Measurements from ENCODE around the gene CECR2. TPM values are rescaled to one million over a fixed set of nuclear protein-coding genes. Genes with fewer than 3 reads are reported as not detected.

CECR2 gene
- total and polyA plus RNA-seq, 2 donors: 0.27 to 0.42 TPM

DNA sequence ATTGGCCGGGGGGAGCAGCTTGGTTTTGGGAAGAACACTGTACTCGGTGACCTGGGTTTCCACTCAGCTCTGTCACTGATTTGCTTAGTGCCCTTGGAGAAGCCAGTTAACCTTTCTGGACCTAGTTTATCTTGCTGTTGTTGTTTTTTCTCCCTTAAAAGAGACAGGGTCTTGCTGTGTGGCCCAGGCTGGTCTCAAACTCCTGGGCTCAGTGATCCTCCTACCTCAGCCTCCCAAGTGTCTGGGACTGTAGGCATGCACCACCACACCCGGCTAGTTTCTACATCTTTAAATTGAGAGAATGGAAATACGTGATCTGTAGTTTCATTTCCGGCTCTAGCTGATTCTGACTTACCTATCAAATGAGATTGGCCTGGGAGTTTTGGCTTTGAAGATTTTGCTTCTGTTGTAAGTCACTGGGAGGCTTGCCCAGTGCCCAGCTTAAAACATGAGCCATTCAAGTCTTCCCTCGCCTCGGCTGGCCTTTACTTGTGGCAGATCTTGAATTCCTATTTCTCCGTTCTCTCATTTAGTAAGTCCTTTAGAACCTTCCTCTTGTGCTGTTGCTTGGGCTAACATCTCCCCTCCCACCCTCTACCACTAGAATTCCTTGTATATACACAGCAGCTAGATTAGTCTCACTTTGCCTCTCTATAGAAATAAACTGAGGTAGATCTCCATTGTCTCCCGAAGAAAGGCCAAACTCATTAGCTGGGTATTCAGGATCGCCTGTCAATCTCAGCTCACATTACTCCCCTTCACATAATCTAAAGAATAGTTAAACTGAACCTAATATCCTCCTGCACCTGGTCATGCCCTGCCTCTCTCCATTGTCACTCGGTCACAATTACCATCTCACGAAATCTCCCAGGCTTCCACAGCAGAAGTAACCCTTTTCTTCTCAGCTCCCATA lies 106.3 kb downstream of the CECR2 start:
- no peaks in the 10 kb centered on the region for H3K9me3 ChIP-seq (ENCODE audit: control insufficient read depth in 2 of 2, insufficient read depth in 1 of 2, low read length in 1 of 2)

DNA sequence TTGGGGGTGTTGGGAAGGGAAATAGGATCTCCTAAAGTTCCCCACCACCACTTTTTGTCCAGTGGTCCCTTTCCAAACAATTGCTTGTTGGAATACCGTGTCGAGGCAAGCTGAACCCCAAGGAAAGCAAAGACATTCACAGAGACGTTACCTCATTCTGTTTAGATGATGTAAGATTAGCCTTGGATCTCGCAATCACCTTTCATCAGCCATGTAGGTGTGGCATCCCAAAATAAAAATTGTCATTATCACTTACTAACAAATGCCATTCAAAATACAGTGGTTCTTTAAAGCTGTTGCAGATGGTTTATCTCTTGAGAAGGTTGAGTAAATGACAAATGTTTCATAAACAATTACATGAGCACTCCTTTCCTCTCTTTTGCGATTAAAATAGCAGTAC lies 107.6 kb downstream of the CECR2 start:
- no peak overlapping the region for H3K27ac ChIP-seq (ENCODE audit: low read depth in 1 of 2, low read length in 1 of 2)

More for the DNA sequence above, 106.3 kb downstream of the CECR2 start:
- Histone ChIP-seq H3K27ac (ENCODE audit: low read depth in 1 of 2, low read length in 1 of 2) (no peak overlapping the region), H3K27me3 (ENCODE audit: control insufficient read depth in 2 of 2, insufficient read depth in 1 of 2, low read length in 1 of 2) (no peaks in the 10 kb centered on the region), H3K36me3 (ENCODE audit: control insufficient read depth in 2 of 2, insufficient read depth in 2 of 2, low read length in 1 of 2) (no peaks in the 10 kb centered on the region), H3K4me3 (ENCODE audit: low read length in 2 of 2) (no peak overlapping the region), H3K4me1 (ENCODE audit: control insufficient read depth in 2 of 2, insufficient read depth in 2 of 2, low read length in 2 of 2) (no peaks in the 10 kb centered on the region)
- no peak for DNase-seq (ENCODE audit: low read depth in 6 of 9, low spot score in 9 of 9)
- 91% methylated on average over 12 of the region's 12 CpGs for WGBS

GRCh38 chr22:17477391-17477833 lies 108.2 kb downstream of the CECR2 start:
- DNase-seq (ENCODE audit: low read depth in 6 of 9, low spot score in 9 of 9): no peak
- no peak overlapping the region for H3K4me3 ChIP-seq (ENCODE audit: low read length in 2 of 2)

More for the DNA sequence above, 107.6 kb downstream of the CECR2 start:
- no peaks in the 10 kb centered on the region for H3K9me3 ChIP-seq (ENCODE audit: control insufficient read depth in 2 of 2, insufficient read depth in 1 of 2, low read length in 1 of 2)
- H3K4me3 ChIP-seq (ENCODE audit: low read length in 2 of 2): no peak overlapping the region
- H3K4me1 ChIP-seq (ENCODE audit: control insufficient read depth in 2 of 2, insufficient read depth in 2 of 2, low read length in 2 of 2): no peaks in the 10 kb centered on the region
- no peaks in the 10 kb centered on the region for H3K27me3 ChIP-seq (ENCODE audit: control insufficient read depth in 2 of 2, insufficient read depth in 1 of 2, low read length in 1 of 2)
- no peak for DNase-seq (ENCODE audit: low read depth in 6 of 9, low spot score in 9 of 9)
- no peaks in the 10 kb centered on the region for H3K36me3 ChIP-seq (ENCODE audit: control insufficient read depth in 2 of 2, insufficient read depth in 2 of 2, low read length in 1 of 2)
- 96% methylated on average over 5 of the region's 5 CpGs for WGBS

GRCh38 chr22:17479135-17479534 lies 109.9 kb downstream of the CECR2 start:
- no peaks in the 10 kb centered on the region for H3K4me1 ChIP-seq (ENCODE audit: control insufficient read depth in 2 of 2, insufficient read depth in 2 of 2, low read length in 2 of 2)
- H3K27ac ChIP-seq (ENCODE audit: low read depth in 1 of 2, low read length in 1 of 2): no peak overlapping the region
- no peaks in the 10 kb centered on the region for H3K36me3 ChIP-seq (ENCODE audit: control insufficient read depth in 2 of 2, insufficient read depth in 2 of 2, low read length in 1 of 2)
- H3K4me3 ChIP-seq (ENCODE audit: low read length in 2 of 2): no peak overlapping the region
- 91% methylated on average over 2 of the region's 2 CpGs for WGBS
- no peaks in the 10 kb centered on the region for H3K27me3 ChIP-seq (ENCODE audit: control insufficient read depth in 2 of 2, insufficient read depth in 1 of 2, low read length in 1 of 2)
- no peak for DNase-seq (ENCODE audit: low read depth in 6 of 9, low spot score in 9 of 9)
- H3K9me3 ChIP-seq (ENCODE audit: control insufficient read depth in 2 of 2, insufficient read depth in 1 of 2, low read length in 1 of 2): no peaks in the 10 kb centered on the region

More at GRCh38 chr22:17477391-17477833, 108.2 kb downstream of the CECR2 start:
- H3K27ac ChIP-seq (ENCODE audit: low read depth in 1 of 2, low read length in 1 of 2): no peak overlapping the region
- H3K4me1 ChIP-seq (ENCODE audit: control insufficient read depth in 2 of 2, insufficient read depth in 2 of 2, low read length in 2 of 2): no peaks in the 10 kb centered on the region
- no peaks in the 10 kb centered on the region for H3K36me3 ChIP-seq (ENCODE audit: control insufficient read depth in 2 of 2, insufficient read depth in 2 of 2, low read length in 1 of 2)
- H3K9me3 ChIP-seq (ENCODE audit: control insufficient read depth in 2 of 2, insufficient read depth in 1 of 2, low read length in 1 of 2): no peaks in the 10 kb centered on the region
- no peaks in the 10 kb centered on the region for H3K27me3 ChIP-seq (ENCODE audit: control insufficient read depth in 2 of 2, insufficient read depth in 1 of 2, low read length in 1 of 2)
- 72% methylated on average over 14 of the region's 14 CpGs for WGBS

- DNase-seq (ENCODE audit: low read depth in 6 of 9, low spot score in 9 of 9): no peak
- no peaks in the 10 kb centered on the region for H3K9me3 ChIP-seq (ENCODE audit: control insufficient read depth in 2 of 2, insufficient read depth in 1 of 2, low read length in 1 of 2)
- no peaks in the 10 kb centered on the region for H3K27me3 ChIP-seq (ENCODE audit: control insufficient read depth in 2 of 2, insufficient read depth in 1 of 2, low read length in 1 of 2)
- H3K4me1 ChIP-seq (ENCODE audit: control insufficient read depth in 2 of 2, insufficient read depth in 2 of 2, low read length in 2 of 2): no peaks in the 10 kb centered on the region
- no peak overlapping the region for H3K4me3 ChIP-seq (ENCODE audit: low read length in 2 of 2)
- H3K36me3 ChIP-seq (ENCODE audit: control insufficient read depth in 2 of 2, insufficient read depth in 2 of 2, low read length in 1 of 2): no peaks in the 10 kb centered on the region
- 87% methylated on average over 5 of the region's 5 CpGs for WGBS
- no peak overlapping the region for H3K27ac ChIP-seq (ENCODE audit: low read depth in 1 of 2, low read length in 1 of 2)
Observed at GRCh38 chr22:17481424-17481823, 112.2 kb downstream of the CECR2 start.

DNA sequence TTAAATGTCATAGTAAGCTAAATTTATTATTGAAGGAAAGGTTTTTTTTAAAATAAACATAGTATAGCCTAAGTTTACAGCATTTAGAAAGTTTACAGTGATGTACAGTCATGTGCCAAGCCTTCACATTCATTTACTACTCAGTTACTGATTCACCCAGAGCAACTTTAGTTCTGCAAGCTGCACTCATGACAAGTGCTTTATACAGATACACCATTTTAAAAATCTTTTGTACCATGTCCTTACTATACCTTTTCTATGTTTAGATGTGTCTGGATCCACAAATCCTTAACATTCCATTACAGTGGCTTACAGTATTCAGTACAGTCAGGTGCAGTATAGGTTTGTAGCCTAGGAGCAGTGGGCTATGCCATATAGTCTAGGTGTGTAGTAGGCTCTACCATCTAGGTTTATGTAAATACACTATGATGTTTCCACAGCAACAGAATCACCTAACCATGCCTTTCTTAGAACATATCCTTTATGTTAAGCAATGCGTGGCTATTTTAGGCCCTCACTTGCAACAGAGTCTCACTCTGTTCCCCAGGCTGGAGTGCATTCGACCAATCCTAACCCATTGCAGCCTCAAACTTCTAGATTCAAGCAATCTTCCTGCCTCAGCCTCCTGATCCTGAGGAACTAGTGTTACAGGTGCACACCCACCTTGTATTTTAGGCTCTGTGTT lies 114.6 kb downstream of the CECR2 start:
- no peaks in the 10 kb centered on the region for H3K27me3 ChIP-seq (ENCODE audit: control insufficient read depth in 2 of 2, insufficient read depth in 1 of 2, low read length in 1 of 2)
- no peak for DNase-seq (ENCODE audit: low read depth in 6 of 9, low spot score in 9 of 9)
- 92% methylated on average over 2 of the region's 2 CpGs for WGBS
- H3K9me3 ChIP-seq (ENCODE audit: control insufficient read depth in 2 of 2, insufficient read depth in 1 of 2, low read length in 1 of 2): no peaks in the 10 kb centered on the region
- H3K36me3 ChIP-seq (ENCODE audit: control insufficient read depth in 2 of 2, insufficient read depth in 2 of 2, low read length in 1 of 2): no peaks in the 10 kb centered on the region
- H3K27ac ChIP-seq (ENCODE audit: low read depth in 1 of 2, low read length in 1 of 2): no peak overlapping the region
- H3K4me3 ChIP-seq (ENCODE audit: low read length in 2 of 2): no peak overlapping the region
- H3K4me1 ChIP-seq (ENCODE audit: control insufficient read depth in 2 of 2, insufficient read depth in 2 of 2, low read length in 2 of 2): no peaks in the 10 kb centered on the region

GRCh38 chr22:17484608-17485007 lies 115.3 kb downstream of the CECR2 start:
- no peaks in the 10 kb centered on the region for H3K27me3 ChIP-seq (ENCODE audit: control insufficient read depth in 2 of 2, insufficient read depth in 1 of 2, low read length in 1 of 2)
- WGBS: 97% methylated on average over 12 of the region's 12 CpGs

DNA sequence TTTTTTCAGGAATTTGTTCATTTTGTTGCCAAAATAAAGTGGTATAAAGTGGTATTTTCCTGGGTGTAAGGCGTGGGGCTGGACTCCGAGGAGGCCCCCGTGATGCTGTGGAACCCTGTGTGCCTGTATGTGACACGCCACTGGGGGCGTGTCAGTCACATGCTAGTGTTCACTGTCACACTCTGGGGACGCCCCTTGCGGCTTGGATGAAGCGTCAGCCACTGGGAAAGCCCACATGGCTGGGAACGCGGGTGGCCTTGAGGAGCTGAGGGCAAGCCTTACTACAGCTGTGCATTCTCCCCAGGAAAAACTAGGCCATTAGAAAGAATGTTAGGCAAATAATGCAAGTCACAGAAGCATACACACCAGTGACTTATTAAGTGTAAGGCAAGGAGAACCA lies 117.1 kb downstream of the CECR2 start:
- 90% methylated on average over 10 of the region's 10 CpGs for WGBS
- Histone ChIP-seq H3K27me3 (ENCODE audit: control insufficient read depth in 2 of 2, insufficient read depth in 1 of 2, low read length in 1 of 2) (no peaks in the 10 kb centered on the region), H3K9me3 (ENCODE audit: control insufficient read depth in 2 of 2, insufficient read depth in 1 of 2, low read length in 1 of 2) (no peaks in the 10 kb centered on the region), H3K36me3 (ENCODE audit: control insufficient read depth in 2 of 2, insufficient read depth in 2 of 2, low read length in 1 of 2) (no peaks in the 10 kb centered on the region), H3K4me3 (ENCODE audit: low read length in 2 of 2) (no peak overlapping the region), H3K4me1 (ENCODE audit: control insufficient read depth in 2 of 2, insufficient read depth in 2 of 2, low read length in 2 of 2) (no peaks in the 10 kb centered on the region), H3K27ac (ENCODE audit: low read depth in 1 of 2, low read length in 1 of 2) (no peak overlapping the region)
- DNase-seq (ENCODE audit: low read depth in 6 of 9, low spot score in 9 of 9): no peak

More at GRCh38 chr22:17484608-17485007, 115.3 kb downstream of the CECR2 start:
- H3K36me3 ChIP-seq (ENCODE audit: control insufficient read depth in 2 of 2, insufficient read depth in 2 of 2, low read length in 1 of 2): no peaks in the 10 kb centered on the region
- no peaks in the 10 kb centered on the region for H3K9me3 ChIP-seq (ENCODE audit: control insufficient read depth in 2 of 2, insufficient read depth in 1 of 2, low read length in 1 of 2)
- no peaks in the 10 kb centered on the region for H3K4me1 ChIP-seq (ENCODE audit: control insufficient read depth in 2 of 2, insufficient read depth in 2 of 2, low read length in 2 of 2)
- no peak for DNase-seq (ENCODE audit: low read depth in 6 of 9, low spot score in 9 of 9)
- no peak overlapping the region for H3K27ac ChIP-seq (ENCODE audit: low read depth in 1 of 2, low read length in 1 of 2)
- no peak overlapping the region for H3K4me3 ChIP-seq (ENCODE audit: low read length in 2 of 2)

DNA sequence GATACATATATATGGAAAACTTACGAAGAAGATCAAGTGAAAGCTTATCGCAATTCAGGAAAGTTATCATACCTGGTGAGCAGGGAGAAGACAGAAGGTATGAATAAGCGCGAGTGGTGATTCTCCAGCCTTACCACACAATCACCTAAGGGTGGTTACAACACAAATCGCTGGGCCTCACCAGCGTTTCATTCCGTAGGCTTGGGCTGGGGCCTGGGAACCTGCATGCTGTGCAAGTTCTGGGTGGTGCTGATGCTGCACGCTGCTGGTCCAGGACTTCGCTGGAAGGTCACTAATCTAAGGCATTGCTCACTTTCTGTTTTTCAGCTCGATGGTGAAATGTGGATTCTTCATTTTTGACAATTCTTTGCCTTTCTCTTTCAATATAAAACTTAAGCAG lies 117.5 kb downstream of the CECR2 start:
- H3K36me3 ChIP-seq (ENCODE audit: control insufficient read depth in 2 of 2, insufficient read depth in 2 of 2, low read length in 1 of 2): no peaks in the 10 kb centered on the region
- no peaks in the 10 kb centered on the region for H3K4me1 ChIP-seq (ENCODE audit: control insufficient read depth in 2 of 2, insufficient read depth in 2 of 2, low read length in 2 of 2)
- H3K27me3 ChIP-seq (ENCODE audit: control insufficient read depth in 2 of 2, insufficient read depth in 1 of 2, low read length in 1 of 2): no peaks in the 10 kb centered on the region
- H3K9me3 ChIP-seq (ENCODE audit: control insufficient read depth in 2 of 2, insufficient read depth in 1 of 2, low read length in 1 of 2): no peaks in the 10 kb centered on the region
- DNase-seq (ENCODE audit: low read depth in 6 of 9, low spot score in 9 of 9): no peak
- no peak overlapping the region for H3K4me3 ChIP-seq (ENCODE audit: low read length in 2 of 2)
- H3K27ac ChIP-seq (ENCODE audit: low read depth in 1 of 2, low read length in 1 of 2): no peak overlapping the region
- 87% methylated on average over 10 of the region's 10 CpGs for WGBS
